Ishikawa (cell line): ENCODE measurements around the gene ANK3.

Experiments used
- CEBPB ChIP-seq: IDR thresholded peaks from 2 replicates; pipeline ENCODE4 v1.6.1; 2012
- CREB1 ChIP-seq: IDR thresholded peaks from 2 replicates; pipeline ENCODE4 v1.6.1; 2012; ENCODE audit warnings: low read depth
- EGR1 ChIP-seq: IDR thresholded peaks from 2 replicates; pipeline ENCODE4 v1.6.1; 2012
- MAX ChIP-seq: IDR thresholded peaks from 2 replicates; pipeline ENCODE4 v1.6.1; 2012
- NFIC ChIP-seq: IDR thresholded peaks from 2 replicates; pipeline ENCODE4 v1.6.1; 2012
- RAD21 ChIP-seq: IDR thresholded peaks from 2 replicates; pipeline ENCODE4 v1.6.1; 2012; ENCODE audit warnings: low read depth
- TAF1 ChIP-seq: IDR thresholded peaks from 2 replicates; pipeline ENCODE4 v1.6.1; 2012; ENCODE audit warnings: low read depth, mild to moderate bottlenecking
- YY1 ChIP-seq: IDR thresholded peaks from 2 replicates; pipeline ENCODE4 v1.6.1; 2012; ENCODE audit warnings: low read depth
- ZBTB7A ChIP-seq: IDR thresholded peaks from 2 replicates; pipeline ENCODE4 v1.6.1; 2012; ENCODE audit warnings: low read depth
- TF ChIP-seq, protein P1 (sequence below): IDR thresholded peaks from 2 replicates; pipeline ENCODE4 v1.6.1; 2012

GRCh38 chr10:59976909-59977308, 412.8 kb downstream of the ANK3 start:
- TF ChIP-seq TAF1: no peak
- TF ChIP-seq NFIC: no peak
- TF ChIP-seq ZBTB7A: no peak
- TF ChIP-seq CREB1: no peak
- TF ChIP-seq EGR1: no peak
- TF ChIP-seq, protein P1, sequence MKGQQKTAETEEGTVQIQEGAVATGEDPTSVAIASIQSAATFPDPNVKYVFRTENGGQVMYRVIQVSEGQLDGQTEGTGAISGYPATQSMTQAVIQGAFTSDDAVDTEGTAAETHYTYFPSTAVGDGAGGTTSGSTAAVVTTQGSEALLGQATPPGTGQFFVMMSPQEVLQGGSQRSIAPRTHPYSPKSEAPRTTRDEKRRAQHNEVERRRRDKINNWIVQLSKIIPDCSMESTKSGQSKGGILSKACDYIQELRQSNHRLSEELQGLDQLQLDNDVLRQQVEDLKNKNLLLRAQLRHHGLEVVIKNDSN: no peak
- TF ChIP-seq CEBPB: no peak
- no peak for TF ChIP-seq YY1
- no peak for TF ChIP-seq MAX
- no peak for TF ChIP-seq RAD21
